Spleen (tissue), 11 donors: ENCODE measurements around the gene SYCP2. TPM values are rescaled to one million over a fixed set of nuclear protein-coding genes. Genes with fewer than 3 reads are reported as not detected.

Experiments
- DNase-seq: peaks from one replicate; pipeline ENCODE4 v3.0.0-alpha.2; 2020
- H3K27ac ChIP-seq, 8 donors: fragments of 200-600 bp; sonication (generic) in 7 of 8; 1 replicate in 4 of 8; 2 replicates in 4 of 8; pipeline versions ENCODE4 v1.5.0 to v1.8.0; 2016 to 2021; ENCODE audit warnings: inconsistent platforms in 4 of 8, mild to moderate bottlenecking in 4 of 8, moderate library complexity in 1 of 8
- H3K27me3 ChIP-seq, 7 donors: fragments of 200-600 bp; sonication (generic) in 6 of 7; replicated peaks in 1 of 7; 1 replicate in 4 of 7; 2 replicates in 3 of 7; pipeline versions ENCODE4 v1.5.0 to v1.8.0; 2016 to 2021; ENCODE audit warnings: inconsistent platforms in 3 of 7, mild to moderate bottlenecking in 1 of 7
- H3K36me3 ChIP-seq, 6 donors: fragments of 200-600 bp; sonication (generic) in 5 of 6; 1 replicate in 4 of 6; 2 replicates in 2 of 6; pipeline versions ENCODE4 v1.5.0 to v1.8.0; 2016 to 2021; ENCODE audit warnings: inconsistent platforms in 2 of 6
- H3K4me1 ChIP-seq, 6 donors: fragments of 200-600 bp; sonication (generic) in 5 of 6; 1 replicate in 3 of 6; 2 replicates in 3 of 6; pipeline versions ENCODE4 v1.5.0 to v1.8.0; 2016 to 2021; ENCODE audit warnings: inconsistent platforms in 3 of 6
- H3K4me3 ChIP-seq, 8 donors: fragments of 200-600 bp; sonication (generic) in 7 of 8; 1 replicate in 4 of 8; 2 replicates in 4 of 8; pipeline versions ENCODE4 v1.5.0 to v1.8.0; 2016 to 2021; ENCODE audit warnings: inconsistent platforms in 4 of 8, mild to moderate bottlenecking in 4 of 8, moderate library complexity in 2 of 8
- H3K9me3 ChIP-seq, 8 donors: fragments of 200-600 bp; sonication (generic) in 7 of 8; 1 replicate in 4 of 8; 2 replicates in 4 of 8; pipeline versions ENCODE4 v1.5.0 to v1.8.0; 2016 to 2021; ENCODE audit warnings: inconsistent platforms in 4 of 8
- CTCF ChIP-seq, 11 experiments: fragments of 200-600 bp in 7 of 11; fragments of 450-650 bp in 4 of 11; sonication (generic) in 4 of 11; IDR thresholded peaks in 8 of 11; conservative IDR thresholded peaks in 3 of 11; 1 replicate in 7 of 11; 2 replicates in 4 of 11; pipeline versions ENCODE4 v1.4.0 to v1.8.0; 2016 to 2021; ENCODE audit warnings: antibody characterized with exemption in 11 of 11, inconsistent platforms in 4 of 11, mild to moderate bottlenecking in 1 of 11
- POLR2A ChIP-seq, 3 donors: fragments of 450-650 bp; IDR thresholded peaks; one replicate each; pipeline ENCODE4 v1.5.1; 2017; ENCODE audit warnings: antibody characterized with exemption in 3 of 3, mild to moderate bottlenecking in 1 of 3
- POLR2AphosphoS5 ChIP-seq, 3 donors: sonication (generic); formaldehyde crosslinking; IDR thresholded peaks; one replicate each; pipeline ENCODE4 v1.5.1; 2017; ENCODE audit warnings: antibody characterized with exemption in 3 of 3
- WGBS, 5 donors: extraction: QIAGEN DNeasy Blood & Tissue Kit in 3 of 5; methylation state at CpG; one replicate each; pipeline versions ENCODE4 v1.1.5 to v1.1.7; 2013 to 2018; 5-methylcytosine and 5-hydroxymethylcytosine counted together
- intact Hi-C: fragments of 100-400 bp; cut with DNase I; formaldehyde crosslinking; loops from one replicate; pipeline ENCODE4 v1.15.0; 2023; ENCODE audit warnings: low total_unique reads
- polyA plus RNA-seq, 3 donors: library from polyadenylated mRNA; stranded (reverse); fragments of 200-250 nt; gene quantifications; one replicate each; pipeline ENCODE4 v1.2.1, GENCODE V29; 2013
- total RNA-seq, 7 donors: library from RNA; depleted of rRNA in 3 of 7; stranded (reverse); fragments of >200 nt in 3 of 7; fragmentation: NEBNext Ultra II Directional in 4 of 7; extraction: Animal tissue kit (Norgen Biotek cat#: 25700) in 4 of 7; gene quantifications; one replicate each; pipeline versions ENCODE4 v1.1.0 to v1.2.1, GENCODE V29; 2016 to 2021
- donor health status: healthy with polysubstance abuse.
- donor health status: DM: no; HTN: no; CAD: no; lungs with moderate emphysema.
- donor health status: DM: no; HTN: no; CAD: no.
- donor health status: Bipolar disorder and iron deficiency.
- donor health status: healthy.
- donor health status: DM: no; HTN: no; CAD: no.
- donor health status: DM: yes; HTN: yes; CAD: no.

Gene SYCP2
- total and polyA plus RNA-seq, 10 donors, result 1.5 to 9.1 (median 4.9) TPM

- no peak overlapping the region for H3K27ac ChIP-seq
- H3K27me3 ChIP-seq, result no peaks in the 10 kb centered on the region
- TF ChIP-seq POLR2A (IDR thresholded peaks at IDR 0.05) (no peak), POLR2AphosphoS5 (IDR thresholded peaks at IDR 0.05) (no peak)
- no peak overlapping the region for H3K4me3 ChIP-seq
- 81 to 95% (median 91%) methylated on average over 1 of the region's 1 CpG for WGBS, 5 donors
- H3K4me1 ChIP-seq, result no peaks in the 10 kb centered on the region
- no peaks in the 10 kb centered on the region for H3K36me3 ChIP-seq
- H3K9me3 ChIP-seq, result no peaks in the 10 kb centered on the region
- no peak for DNase-seq
- intact Hi-C loops, result no loop called here
Observed at GRCh38 chr20:59923514-59923913, 9.9 kb downstream of the SYCP2 start.

GRCh38 chr20:59920944-59921343 is 12.5 kb downstream of the SYCP2 start:
- Histone ChIP-seq H3K9me3 (no peaks in the 10 kb centered on the region), H3K4me3 (no peak overlapping the region), H3K27me3 (no peaks in the 10 kb centered on the region), H3K4me1 (no peaks in the 10 kb centered on the region), H3K27ac (no peak overlapping the region), H3K36me3 (peaks cover 0 to 3% (median 0%) of the 10 kb centered on the region in 6 donors)
- TF ChIP-seq CTCF (IDR thresholded peaks at IDR 0.05 in 8 of 11, conservative IDR thresholded peaks at IDR 0.05 in 3 of 11) (no peak), POLR2AphosphoS5 (IDR thresholded peaks at IDR 0.05) (no peak), POLR2A (IDR thresholded peaks at IDR 0.05) (no peak)
- no peak for DNase-seq
- intact Hi-C loops, result no loop called here

- Histone ChIP-seq H3K27me3 (no peaks in the 10 kb centered on the region), H3K9me3 (no peaks in the 10 kb centered on the region), H3K27ac (no peak overlapping the region), H3K4me1 (no peaks in the 10 kb centered on the region), H3K4me3 (no peak overlapping the region), H3K36me3 (peaks cover 0 to 3% (median 0%) of the 10 kb centered on the region in 6 donors)
- DNase-seq, result no peak
- intact Hi-C loops, result no loop called here
- WGBS, 5 donors, result 50 to 67% (median 64%) methylated on average over 4 of the region's 4 CpGs
- TF ChIP-seq POLR2AphosphoS5 (IDR thresholded peaks at IDR 0.05) (no peak), POLR2A (IDR thresholded peaks at IDR 0.05) (no peak), CTCF (IDR thresholded peaks at IDR 0.05 in 8 of 11, conservative IDR thresholded peaks at IDR 0.05 in 3 of 11) (no peak)
Observed at GRCh38 chr20:59912609-59913008, 20.8 kb downstream of the SYCP2 start.

GRCh38 chr20:59911041-59911440 is 22.4 kb downstream of the SYCP2 start:
- WGBS, 5 donors, result 77 to 92% (median 86%) methylated on average over 2 of the region's 2 CpGs
- Histone ChIP-seq H3K4me3 (no peak overlapping the region), H3K27me3 (no peaks in the 10 kb centered on the region), H3K27ac (no peak overlapping the region), H3K9me3 (no peaks in the 10 kb centered on the region), H3K36me3 (no peaks in the 10 kb centered on the region), H3K4me1 (no peaks in the 10 kb centered on the region)
- DNase-seq, result no peak
- intact Hi-C loops, result no loop called here
- TF ChIP-seq POLR2AphosphoS5 (IDR thresholded peaks at IDR 0.05) (no peak), CTCF (IDR thresholded peaks at IDR 0.05 in 8 of 11, conservative IDR thresholded peaks at IDR 0.05 in 3 of 11) (no peak), POLR2A (IDR thresholded peaks at IDR 0.05) (no peak)

GRCh38 chr20:59908855-59909254 is 24.6 kb downstream of the SYCP2 start:
- no peaks in the 10 kb centered on the region for H3K27me3 ChIP-seq
- no peak for TF ChIP-seq POLR2A (IDR thresholded peaks at IDR 0.05)
- TF ChIP-seq POLR2AphosphoS5 (IDR thresholded peaks at IDR 0.05), result no peak
- TF ChIP-seq CTCF (IDR thresholded peaks at IDR 0.05 in 8 of 11, conservative IDR thresholded peaks at IDR 0.05 in 3 of 11), result no peak
- WGBS, 5 donors, result 83 to 92% (median 88%) methylated on average over 5 of the region's 5 CpGs
- H3K4me1 ChIP-seq, result no peaks in the 10 kb centered on the region
- no peak overlapping the region for H3K4me3 ChIP-seq
- H3K9me3 ChIP-seq, result no peaks in the 10 kb centered on the region
- H3K36me3 ChIP-seq, result no peaks in the 10 kb centered on the region
- intact Hi-C loops, result no loop called here
- H3K27ac ChIP-seq, result no peak overlapping the region
- DNase-seq, result no peak
